ENCODE data around the gene PCTP.

The PCTP gene

GRCh38 chr17:55751720-55752250 lies 934 bp downstream of the PCTP start:
- no peak for DNase-seq (ENCODE audit: extremely low read depth in 1 of 2, low read depth in 1 of 2)

DNA sequence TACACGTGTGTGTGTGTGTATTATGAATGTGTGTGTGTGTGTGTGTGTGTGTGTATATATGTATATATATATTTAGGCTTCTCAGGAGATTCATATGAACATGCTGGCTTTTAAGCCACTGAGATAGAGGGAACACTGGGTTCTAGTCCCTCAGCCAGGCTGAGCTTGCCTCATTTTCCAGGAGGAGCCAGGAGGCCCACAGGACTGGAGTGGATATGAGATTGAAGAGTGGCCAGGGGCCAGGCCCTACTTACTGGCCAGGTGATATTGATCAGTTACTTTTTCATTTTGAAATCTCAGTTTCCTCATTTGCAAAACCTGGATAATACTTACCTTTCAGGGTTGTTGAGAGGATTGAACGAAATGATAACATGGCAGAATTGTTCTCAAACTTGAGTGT lies 5.8 kb downstream of the PCTP start:
- no peak for DNase-seq (ENCODE audit: extremely low read depth in 1 of 2, low read depth in 1 of 2)

DNA sequence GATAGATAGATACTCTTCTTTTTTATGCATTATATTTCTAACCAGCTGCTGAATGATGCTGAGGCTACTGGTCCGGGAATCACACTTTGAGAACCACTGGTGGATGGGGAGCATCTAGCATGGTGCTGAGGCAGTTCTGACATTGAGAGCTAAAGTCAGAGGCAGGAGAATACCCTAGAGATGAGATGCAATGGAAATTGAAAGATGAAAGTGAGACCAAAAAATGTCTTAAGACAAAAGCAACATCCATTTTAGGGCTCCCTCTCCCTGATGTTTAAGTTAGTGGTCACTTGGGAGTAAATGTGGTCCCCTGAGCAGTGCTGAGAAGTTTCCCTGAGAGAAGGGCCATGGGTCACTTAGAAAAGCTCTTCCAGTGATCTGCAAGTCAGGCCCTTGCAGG lies 6.8 kb downstream of the PCTP start:
- no peak for DNase-seq (ENCODE audit: extremely low read depth in 1 of 2, low read depth in 1 of 2)

DNA sequence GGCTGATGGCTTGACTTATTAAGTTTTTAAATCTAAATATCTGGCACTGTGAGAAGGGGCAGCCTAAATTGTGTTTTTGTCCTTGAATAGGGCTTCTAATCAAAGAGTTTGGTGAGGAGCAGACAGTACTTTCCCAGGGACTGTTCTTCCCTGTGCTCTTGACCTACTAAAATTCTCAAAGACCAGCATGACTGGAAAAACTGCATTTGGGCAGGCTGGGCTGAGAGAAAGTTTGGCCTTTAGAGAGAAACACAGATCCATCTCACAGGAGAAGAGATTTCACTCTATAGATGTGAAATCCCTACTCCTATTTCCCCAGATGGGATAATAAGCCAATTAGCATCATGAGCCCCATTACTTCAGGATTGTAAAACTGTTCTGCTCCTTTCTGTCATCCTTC lies 7.3 kb downstream of the PCTP start:
- DNase-seq (ENCODE audit: extremely low read depth in 1 of 2, low read depth in 1 of 2), result no peak

DNA sequence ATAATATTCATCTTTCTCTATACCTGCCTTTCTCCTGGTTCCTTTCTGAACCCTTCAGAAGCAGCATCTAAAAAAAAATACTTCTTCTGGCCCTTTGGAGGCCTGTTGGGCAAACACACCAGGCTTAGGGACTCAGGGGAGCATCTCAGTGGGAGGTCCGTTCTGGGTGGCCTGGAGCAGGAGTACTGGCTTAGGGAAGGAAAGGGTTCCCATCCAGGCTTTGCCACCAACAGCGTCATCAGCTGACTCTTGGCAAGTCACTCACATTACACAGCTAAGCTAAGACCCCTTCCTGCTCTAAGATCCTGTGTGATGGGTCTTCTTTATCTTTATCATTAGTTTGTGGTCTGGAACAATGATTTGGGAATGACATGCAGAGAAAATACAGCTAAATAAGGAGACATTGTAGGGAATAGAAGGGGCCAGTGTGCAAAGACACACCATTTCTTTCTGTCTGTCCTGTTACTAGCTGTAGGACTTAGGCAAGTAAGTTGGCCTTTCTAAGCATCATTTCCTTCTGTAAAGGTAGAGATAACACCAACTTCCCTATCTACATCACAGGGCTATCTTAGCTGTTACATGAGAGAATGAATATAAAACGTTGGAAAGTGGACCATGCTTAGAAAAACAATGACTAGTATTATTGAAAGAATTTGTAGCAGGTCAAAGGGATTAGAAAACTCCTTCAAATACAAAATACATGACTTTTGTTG lies 9.9 kb downstream of the PCTP start:
- DNase-seq (ENCODE audit: extremely low read depth in 1 of 2, low read depth in 1 of 2), result no peak

DNA sequence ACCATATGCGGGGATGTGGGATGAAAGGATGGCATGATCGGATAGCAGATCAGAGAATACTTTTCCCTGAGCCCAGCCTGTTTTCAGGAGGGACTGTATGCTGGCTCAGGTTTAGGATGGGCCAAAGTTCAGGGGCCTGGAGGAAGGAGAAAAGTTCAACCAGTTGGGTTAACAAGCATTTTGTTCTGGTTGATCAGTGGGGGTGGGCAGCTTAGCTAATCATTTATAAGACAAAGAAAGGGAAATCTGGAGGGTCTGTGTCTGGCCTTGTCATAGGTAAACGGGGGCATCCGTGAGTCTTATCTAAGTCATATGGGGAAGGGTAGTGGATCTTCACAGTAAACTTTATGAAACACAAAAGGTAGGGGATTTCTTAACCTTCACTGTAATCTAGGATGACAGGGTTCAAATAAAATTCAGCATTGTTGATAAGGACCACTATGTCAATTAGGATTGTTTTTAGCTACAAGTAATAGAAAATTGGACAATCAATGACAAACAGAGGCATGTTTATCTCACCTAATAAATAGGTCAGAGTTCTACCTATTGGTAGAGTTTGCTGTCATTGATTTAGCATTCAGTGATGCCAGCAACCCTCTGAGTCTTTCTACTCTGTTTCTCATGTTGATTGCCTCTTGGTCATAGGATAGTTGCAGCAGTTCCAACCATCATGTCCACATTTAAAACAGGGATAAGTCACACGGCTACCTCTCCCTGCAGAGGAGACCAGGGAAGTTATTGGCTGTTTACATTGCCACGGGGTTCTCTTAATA lies 11.4 kb downstream of the PCTP start:
- DNase-seq (ENCODE audit: extremely low read depth in 1 of 2, low read depth in 1 of 2), result no peak

GRCh38 chr17:55763856-55764255 lies 13.0 kb downstream of the PCTP start:
- no peak for DNase-seq (ENCODE audit: extremely low read depth in 1 of 2, low read depth in 1 of 2)

DNA sequence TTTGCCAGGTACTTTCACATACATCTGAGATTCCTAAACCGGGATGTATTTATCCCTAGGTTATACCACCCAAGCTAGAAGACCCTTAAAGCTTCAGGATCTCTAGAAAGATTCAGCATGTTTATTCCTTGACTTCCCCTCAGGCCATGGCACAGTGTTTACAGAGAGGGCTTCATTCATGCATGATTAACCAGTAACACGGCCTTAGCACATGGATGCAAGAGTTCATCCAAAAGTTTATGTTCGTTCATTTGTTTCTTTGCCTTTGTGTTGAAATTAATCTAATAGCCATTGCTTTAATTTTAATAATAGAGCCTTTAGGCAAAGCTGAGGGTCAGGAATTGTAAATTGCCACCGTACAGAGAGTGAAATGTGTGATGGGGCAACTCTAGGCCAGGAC lies 13.8 kb downstream of the PCTP start:
- no peak for DNase-seq (ENCODE audit: extremely low read depth in 1 of 2, low read depth in 1 of 2)

- no peak for DNase-seq (ENCODE audit: extremely low read depth in 1 of 2, low read depth in 1 of 2)
Observed at GRCh38 chr17:55765472-55765871, 14.6 kb downstream of the PCTP start.

DNA sequence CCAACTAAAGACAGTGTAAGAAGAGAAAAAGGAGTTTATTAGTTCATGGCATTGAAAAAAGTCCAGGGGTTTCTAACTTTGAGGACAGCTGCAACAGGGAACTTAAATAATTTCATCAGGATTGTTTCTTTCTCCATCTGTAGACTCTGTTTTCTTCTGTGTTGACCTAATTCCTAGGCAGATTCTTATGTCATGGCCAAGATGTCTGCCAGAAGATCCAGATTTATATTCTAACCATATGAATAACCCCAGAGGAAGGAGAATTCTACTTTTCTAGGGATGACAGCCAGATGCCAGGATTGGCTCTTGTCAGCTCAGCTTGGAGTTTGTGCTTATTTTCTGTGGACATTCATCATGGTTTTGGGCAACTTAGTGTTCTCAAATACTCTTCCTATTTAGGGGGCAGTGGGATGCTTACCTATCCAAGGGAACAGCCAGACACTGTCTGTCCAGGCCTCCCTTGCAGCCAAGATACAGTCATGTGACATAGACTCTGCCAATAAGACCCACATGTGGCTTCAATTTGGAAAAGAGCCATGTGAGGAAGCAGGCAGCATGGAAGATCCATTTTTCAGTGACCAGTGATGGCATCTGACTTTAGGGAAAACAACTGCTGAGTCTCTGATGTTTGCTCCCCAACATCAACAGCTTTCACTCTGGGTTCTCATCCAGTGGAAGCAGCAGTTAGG lies 18.2 kb downstream of the PCTP start:
- no peak for DNase-seq (ENCODE audit: extremely low read depth in 1 of 2, low read depth in 1 of 2)

DNA sequence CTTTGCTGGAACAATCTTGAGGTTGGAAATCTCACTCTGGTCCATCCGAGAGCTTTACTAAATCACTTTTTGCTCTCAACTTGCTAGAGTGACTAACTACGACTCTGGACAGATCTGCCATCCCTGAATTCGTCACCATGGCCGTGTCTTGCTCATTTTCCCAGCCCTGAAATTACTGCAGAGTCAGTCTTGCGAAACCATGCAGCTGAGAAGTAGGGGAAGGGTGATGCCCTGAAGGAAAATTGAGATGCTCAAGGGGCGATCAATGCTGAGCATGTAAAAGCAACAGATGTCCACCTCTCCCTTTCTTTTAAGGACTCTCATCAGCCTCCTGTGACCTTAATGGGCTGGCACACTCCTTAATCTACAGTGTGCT lies 18.8 kb downstream of the PCTP start:
- no peak for DNase-seq (ENCODE audit: extremely low read depth in 1 of 2, low read depth in 1 of 2)

DNA sequence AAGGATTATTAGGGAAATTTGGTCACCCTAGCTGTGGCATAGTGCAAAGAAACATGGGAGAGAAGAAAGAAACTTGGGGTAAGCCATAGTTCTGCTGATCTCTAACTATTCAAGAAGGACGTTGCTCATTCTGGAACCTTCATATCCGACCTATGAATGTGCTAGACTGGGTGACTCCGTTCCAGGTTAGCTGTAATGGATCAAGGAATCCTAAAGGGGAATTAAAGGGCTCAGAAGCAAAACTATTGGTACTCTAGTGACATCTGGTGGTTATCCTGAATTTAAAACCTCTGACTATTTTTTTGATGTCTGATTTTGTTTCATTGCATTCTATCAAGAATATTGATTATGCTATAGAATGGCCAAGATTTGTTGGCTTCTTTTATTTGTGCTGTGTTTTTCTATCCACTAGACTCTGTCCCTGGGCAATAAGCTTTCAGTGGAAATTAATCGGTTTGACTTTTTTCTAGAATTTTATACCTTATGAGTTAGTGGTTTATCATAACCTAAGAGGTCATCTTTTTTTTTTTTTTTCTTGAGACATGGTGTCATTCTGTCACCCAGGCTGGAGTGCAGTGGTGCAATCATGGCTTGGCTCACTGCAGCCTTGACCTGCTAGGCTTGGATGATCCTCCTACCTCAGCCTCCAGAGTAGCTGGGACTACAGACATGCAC lies 19.5 kb downstream of the PCTP start:
- DNase-seq (ENCODE audit: extremely low read depth in 1 of 2, low read depth in 1 of 2), result no peak

- no peak for DNase-seq (ENCODE audit: extremely low read depth in 1 of 2, low read depth in 1 of 2)
Observed at GRCh38 chr17:55772086-55772485, 21.2 kb downstream of the PCTP start.

DNA sequence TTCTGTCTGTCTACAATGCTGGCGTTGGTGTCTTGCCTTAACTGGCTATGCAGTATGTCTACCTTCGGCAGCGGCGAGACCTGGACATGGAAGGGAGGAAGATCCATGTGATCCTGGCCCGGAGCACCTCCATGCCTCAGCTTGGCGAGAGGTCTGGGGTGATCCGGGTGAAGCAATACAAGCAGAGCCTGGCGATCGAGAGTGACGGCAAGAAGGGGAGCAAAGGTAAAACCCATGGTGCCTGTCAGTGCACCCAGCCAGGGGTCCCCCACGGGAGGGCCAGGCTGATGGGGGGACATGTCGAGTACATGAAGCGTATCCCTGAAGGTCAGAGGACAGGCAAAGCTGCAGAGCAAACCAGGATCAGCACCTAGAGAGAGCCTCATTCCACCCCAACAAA lies 22.8 kb downstream of the PCTP start:
- no peak for DNase-seq (ENCODE audit: extremely low read depth in 1 of 2, low read depth in 1 of 2)

DNA sequence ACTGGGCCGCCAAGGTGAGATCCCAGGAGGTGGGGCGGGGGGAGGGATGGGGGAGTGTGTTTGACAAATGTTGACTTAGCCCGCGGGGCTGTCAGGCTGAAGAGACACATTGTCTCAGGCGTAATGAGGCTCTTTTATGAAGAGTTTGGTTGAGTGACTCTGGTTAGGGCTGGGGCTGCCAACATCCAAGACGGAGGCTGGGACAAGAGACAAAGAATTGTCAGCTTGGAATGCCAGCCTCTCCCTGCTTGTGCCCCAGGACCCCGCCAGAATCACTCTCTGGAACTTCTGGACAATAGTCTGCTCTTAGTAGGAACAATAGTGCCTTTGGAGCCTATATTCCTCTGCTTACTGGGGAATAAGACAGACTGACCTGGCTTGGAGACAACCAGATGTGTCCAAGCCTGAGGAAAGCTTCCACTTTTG lies 24.0 kb downstream of the PCTP start:
- DNase-seq (ENCODE audit: extremely low read depth in 1 of 2, low read depth in 1 of 2), result no peak

DNA sequence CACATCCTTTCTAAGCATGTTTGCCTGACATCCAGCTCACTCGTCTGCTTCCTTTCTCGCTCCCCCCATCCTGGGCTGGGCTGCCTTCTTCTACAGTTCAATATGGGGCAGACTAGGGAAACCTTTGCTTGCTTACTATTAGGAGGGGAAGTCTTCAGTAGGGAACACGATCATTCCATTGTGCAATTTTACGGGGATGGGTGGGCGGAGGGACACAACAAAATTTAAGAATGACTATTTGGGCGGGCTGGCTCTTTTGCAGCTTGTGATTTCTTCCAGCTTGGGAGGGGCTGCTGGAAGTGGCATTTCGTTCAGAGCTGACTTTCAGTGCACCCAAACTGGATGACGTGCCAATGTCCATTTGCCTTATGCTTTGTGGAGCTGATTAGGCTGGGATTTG lies 25.4 kb downstream of the PCTP start:
- no peak for DNase-seq (ENCODE audit: extremely low read depth in 1 of 2, low read depth in 1 of 2)

GRCh38 chr17:55777471-55777971 lies 26.7 kb downstream of the PCTP start:
- no peak for DNase-seq (ENCODE audit: extremely low read depth in 1 of 2, low read depth in 1 of 2)

GRCh38 chr17:55778389-55779118 lies 27.7 kb downstream of the PCTP start:
- DNase-seq (ENCODE audit: extremely low read depth in 1 of 2, low read depth in 1 of 2), result no peak

GRCh38 chr17:55783684-55784245 lies 32.9 kb downstream of the PCTP start:
- DNase-seq (ENCODE audit: extremely low read depth in 1 of 2, low read depth in 1 of 2), result no peak

GRCh38 chr17:55784666-55785065 lies 33.8 kb downstream of the PCTP start:
- DNase-seq (ENCODE audit: extremely low read depth in 1 of 2, low read depth in 1 of 2), result no peak

Data from stimulated activated CD8-positive, alpha-beta memory T cell treated with anti-CD3 and anti-CD28 coated beads, Interleukin-7, amount 100 ng/mL, for 48 hours (primary cell).